Neural cell (in vitro differentiated cells): ENCODE data around the gene FOXJ3. TPM values are rescaled to one million over a fixed set of nuclear protein-coding genes. Genes with fewer than 3 reads are reported as not detected.

Source experiments
- H2AFZ ChIP-seq: fragments of 200-600, 300-800 bp; sonication (generic), shearing (Covaris generic); 2 replicates; pipeline ENCODE4 v1.6.0; 2014; ENCODE audit warnings: low read depth, mild to moderate bottlenecking, antibody characterized with exemption, low read length, moderate library complexity
- H3F3A ChIP-seq: fragments of 200-600 bp; shearing (Covaris generic); 2 replicates; pipeline ENCODE4 v1.6.1; 2016; ENCODE audit warnings: mild to moderate bottlenecking, moderate library complexity, mixed read lengths, antibody characterized with exemption, low read length; ENCODE audit not compliant: insufficient read depth, poor library complexity, severe bottlenecking
- H3K27ac ChIP-seq: fragments of 200-600, 300-800 bp; sonication (generic), shearing (Covaris generic); 2 replicates; pipeline ENCODE4 v1.5.1; 2014; ENCODE audit warnings: mild to moderate bottlenecking, low read length, moderate library complexity
- H3K27me3 ChIP-seq: fragments of 300-800, 200-600 bp; sonication (generic), shearing (Covaris generic); 2 replicates; pipeline ENCODE4 v1.6.0; 2014; ENCODE audit warnings: mild to moderate bottlenecking, low read depth, low read length, moderate library complexity; ENCODE audit not compliant: insufficient read depth
- H3K36me3 ChIP-seq: fragments of 300-800, 200-600 bp; sonication (generic), shearing (Covaris generic); 2 replicates; pipeline ENCODE4 v1.5.1; 2014; ENCODE audit warnings: mild to moderate bottlenecking, antibody characterized with exemption, low read length, moderate library complexity; ENCODE audit not compliant: insufficient read depth
- H3K4me2 ChIP-seq: fragments of 300-800, 200-600 bp; sonication (generic), shearing (Covaris generic); 2 replicates; pipeline ENCODE4 v1.6.0; 2014; ENCODE audit warnings: mild to moderate bottlenecking, low read length
- H3K4me3 ChIP-seq: fragments of 300-800, 200-600 bp; sonication (generic), shearing (Covaris generic); 2 replicates; pipeline ENCODE4 v1.5.1; 2014; ENCODE audit warnings: mild to moderate bottlenecking, low read length, moderate library complexity
- H3K79me2 ChIP-seq: fragments of 200-600 bp; shearing (Covaris generic); replicated peaks from 2 replicates; pipeline ENCODE4 v1.6.0; 2014; ENCODE audit warnings: mild to moderate bottlenecking, low read length, moderate library complexity; ENCODE audit not compliant: insufficient read depth
- H3K9ac ChIP-seq: fragments of 300-800, 200-600 bp; sonication (generic), shearing (Covaris generic); 2 replicates; pipeline ENCODE4 v1.6.1; 2016; ENCODE audit warnings: mild to moderate bottlenecking, low read length, mixed read lengths
- H3K9me2 ChIP-seq: fragments of 200-600 bp; shearing (Covaris generic); 2 replicates; pipeline ENCODE4 v1.6.1; 2016; ENCODE audit warnings: mild to moderate bottlenecking, low read length, mixed read lengths; ENCODE audit not compliant: insufficient read depth
- H3K9me3 ChIP-seq: fragments of 200-600, 300-800 bp; sonication (generic), shearing (Covaris generic); 2 replicates; pipeline ENCODE4 v1.6.1; 2016; ENCODE audit warnings: mild to moderate bottlenecking, mixed run types, low read length, moderate library complexity, mixed read lengths
- H4K20me1 ChIP-seq: fragments of 200-600 bp; shearing (Covaris generic); 2 replicates; pipeline ENCODE4 v1.6.1; 2016; ENCODE audit warnings: mild to moderate bottlenecking, mixed run types; ENCODE audit not compliant: insufficient read depth
- CTCF ChIP-seq: fragments of 450-650 bp; IDR thresholded peaks from 2 replicates; pipeline ENCODE4 v1.5.1; 2014; ENCODE audit warnings: antibody characterized with exemption, mild to moderate bottlenecking, moderate library complexity; ENCODE audit not compliant: poor library complexity, severe bottlenecking
- EZH2 ChIP-seq: fragments of 200-600, 300-800 bp; shearing (Covaris generic), sonication (generic); IDR thresholded peaks from 2 replicates; pipeline ENCODE4 v1.6.1; 2014; ENCODE audit warnings: antibody characterized with exemption, low read length, borderline replicate concordance, mild to moderate bottlenecking; ENCODE audit not compliant: insufficient read depth, poor library complexity, severe bottlenecking
- MXI1 ChIP-seq: fragments of 450-650 bp; conservative IDR thresholded peaks from 2 replicates; pipeline ENCODE4 v1.6.1; 2014; ENCODE audit warnings: antibody characterized with exemption, mild to moderate bottlenecking; ENCODE audit not compliant: poor library complexity, severe bottlenecking
- POLR2AphosphoS5 ChIP-seq: IDR thresholded peaks from 2 replicates; pipeline ENCODE4 v1.6.1; 2012
- REST ChIP-seq: IDR thresholded peaks from 2 replicates; pipeline ENCODE4 v1.6.1; 2012; ENCODE audit warnings: borderline replicate concordance
- polyA plus RNA-seq: library from polyadenylated mRNA; depleted of rRNA; stranded (reverse); fragments of >200 nt; gene quantifications from 2 replicates; pipeline ENCODE4 v1.2.3, GENCODE V29; 2014

FOXJ3 gene
- polyA plus RNA-seq, 1 donor from 2014 or later: 36.0 TPM

GRCh38 chr1:42311897-42312296, 23.1 kb downstream of the FOXJ3 start:
- Histone ChIP-seq H3K9me2 (no peaks in the 10 kb centered on the region), H2AFZ (no peak overlapping the region), H3F3A (no peaks in the 10 kb centered on the region), H3K9me3 (no peaks in the 10 kb centered on the region), H3K27ac (no peak overlapping the region), H3K4me2 (no peak overlapping the region), H3K79me2 (peaks cover 67% of the 10 kb centered on the region), H3K9ac (no peak overlapping the region), H3K4me3 (no peak overlapping the region), H3K36me3 (no peaks in the 10 kb centered on the region), H3K27me3 (no peaks in the 10 kb centered on the region), H4K20me1 (no peaks in the 10 kb centered on the region)
- no peak for TF ChIP-seq MXI1
- no peak for TF ChIP-seq CTCF

- H3K4me2 ChIP-seq: no peak overlapping the region
- no peaks in the 10 kb centered on the region for H3K27me3 ChIP-seq
- H3K4me3 ChIP-seq: no peak overlapping the region
- H3K27ac ChIP-seq: no peak overlapping the region
- no peaks in the 10 kb centered on the region for H3K36me3 ChIP-seq
- no peaks in the 10 kb centered on the region for H3K9me3 ChIP-seq
- H3K9ac ChIP-seq: no peak overlapping the region
- H4K20me1 ChIP-seq: no peaks in the 10 kb centered on the region
- H3F3A ChIP-seq: no peaks in the 10 kb centered on the region
- H3K9me2 ChIP-seq: no peaks in the 10 kb centered on the region
- TF ChIP-seq REST (no peak), CTCF (no peak), EZH2 (no peak)
- H3K79me2 ChIP-seq: peaks cover 60% of the 10 kb centered on the region
- no peak overlapping the region for H2AFZ ChIP-seq
Measured at GRCh38 chr1:42311138-42311537, 23.9 kb downstream of the FOXJ3 start.

DNA sequence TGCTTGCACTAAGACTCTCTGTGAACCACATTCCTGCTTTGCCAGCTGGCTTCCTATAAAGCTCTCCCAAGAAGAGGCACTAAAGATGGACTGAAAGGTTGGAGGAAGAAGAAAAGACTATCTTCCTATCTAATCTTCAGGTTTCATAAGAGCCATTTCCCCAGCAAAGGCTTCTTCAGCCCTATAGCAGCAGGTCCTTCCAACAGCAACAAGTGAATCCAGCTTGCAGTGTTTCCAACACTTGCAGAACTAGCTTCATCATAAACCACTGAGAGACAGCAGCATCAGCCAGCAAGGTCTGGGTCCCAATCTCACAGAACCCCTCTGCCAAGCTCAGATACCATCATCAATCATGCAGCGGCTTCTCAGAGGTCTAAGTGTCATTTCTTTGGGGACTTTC, 28.1 kb downstream of the FOXJ3 start:
- Histone ChIP-seq H2AFZ (no peak overlapping the region), H3K36me3 (no peaks in the 10 kb centered on the region), H3K4me3 (no peak overlapping the region), H3K9me2 (no peaks in the 10 kb centered on the region), H3K4me2 (no peak overlapping the region), H3F3A (no peaks in the 10 kb centered on the region), H3K27me3 (no peaks in the 10 kb centered on the region), H3K27ac (no peak overlapping the region), H3K9me3 (no peaks in the 10 kb centered on the region), H4K20me1 (no peaks in the 10 kb centered on the region), H3K79me2 (peaks cover 47% of the 10 kb centered on the region), H3K9ac (no peak overlapping the region)
- TF ChIP-seq POLR2AphosphoS5 (no peak), EZH2 (no peak), MXI1 (no peak)
